H9 (cell line): ENCODE data around the gene TM4SF20. TPM values are rescaled to one million over a fixed set of nuclear protein-coding genes. Genes with fewer than 3 reads are reported as not detected.

Experiments
- DNase-seq: peaks from one replicate; pipeline ENCODE4 v3.0.0-alpha.2; 2017
- H2AFZ ChIP-seq: one replicate; pipeline ENCODE4 v1.6.1; 2013; ENCODE audit warnings: mild to moderate bottlenecking, low read length, control low read depth, moderate library complexity
- H2AK5ac ChIP-seq: 2 replicates; pipeline ENCODE4 v1.6.1; 2013; ENCODE audit warnings: low read length, control low read depth, mixed read lengths; ENCODE audit not compliant: insufficient read length
- H2BK120ac ChIP-seq: one replicate; pipeline ENCODE4 v1.6.1; 2013; ENCODE audit warnings: low read depth, mild to moderate bottlenecking, low read length, control low read depth, inconsistent platforms; ENCODE audit not compliant: poor library complexity, severe bottlenecking
- H2BK12ac ChIP-seq: 2 replicates; pipeline ENCODE4 v1.6.1; 2013; ENCODE audit warnings: low read length, control low read depth, mixed read lengths, low read depth; ENCODE audit not compliant: insufficient read length
- H2BK15ac ChIP-seq: 2 replicates; pipeline ENCODE4 v1.6.1; 2013; ENCODE audit warnings: low read depth, low read length, control low read depth
- H2BK20ac ChIP-seq: one replicate; pipeline ENCODE4 v1.6.1; 2013; ENCODE audit warnings: low read depth, mild to moderate bottlenecking, low read length, control low read depth, inconsistent platforms; ENCODE audit not compliant: poor library complexity, severe bottlenecking
- H2BK5ac ChIP-seq: 2 replicates; pipeline ENCODE4 v1.6.1; 2013; ENCODE audit warnings: low read length, control low read depth, mixed read lengths; ENCODE audit not compliant: insufficient read length
- H3K14ac ChIP-seq: 2 replicates; pipeline ENCODE4 v1.6.1; 2013; ENCODE audit warnings: low read length, control low read depth; ENCODE audit not compliant: insufficient read depth
- H3K18ac ChIP-seq: 2 replicates; pipeline ENCODE4 v1.6.1; 2013; ENCODE audit warnings: low read depth, mild to moderate bottlenecking, mixed read lengths, low read length, control low read depth; ENCODE audit not compliant: insufficient read length
- H3K23ac ChIP-seq: 2 replicates; pipeline ENCODE4 v1.6.1; 2013; ENCODE audit warnings: low read length, control low read depth, mixed read lengths, low read depth; ENCODE audit not compliant: insufficient read length
- H3K23me2 ChIP-seq: 2 replicates; pipeline ENCODE4 v1.6.1; 2013; ENCODE audit warnings: low read depth, mild to moderate bottlenecking, mixed read lengths, low read length, control low read depth; ENCODE audit not compliant: insufficient read length, poor library complexity, severe bottlenecking
- H3K27ac ChIP-seq: 2 replicates; pipeline ENCODE4 v1.5.1; 2013; ENCODE audit warnings: low read length, control low read depth, mixed read lengths, low read depth; ENCODE audit not compliant: insufficient read length
- H3K27me3 ChIP-seq: 2 replicates; pipeline ENCODE4 v1.6.1; 2013; ENCODE audit warnings: low read length, control low read depth, inconsistent platforms; ENCODE audit not compliant: insufficient read depth
- H3K4ac ChIP-seq: 2 replicates; pipeline ENCODE4 v1.6.1; 2013; ENCODE audit warnings: low read depth, mild to moderate bottlenecking, control low read depth, inconsistent platforms, low read length, moderate library complexity
- H3K4me1 ChIP-seq: 2 replicates; pipeline ENCODE4 v1.6.1; 2013; ENCODE audit warnings: low read length, control low read depth, inconsistent platforms; ENCODE audit not compliant: insufficient read depth
- H3K4me2 ChIP-seq: 2 replicates; pipeline ENCODE4 v1.6.1; 2013; ENCODE audit warnings: low read length, control low read depth, mixed read lengths; ENCODE audit not compliant: insufficient read length, insufficient read depth
- H3K56ac ChIP-seq: 2 replicates; pipeline ENCODE4 v1.6.1; 2013; ENCODE audit warnings: low read depth, mild to moderate bottlenecking, mixed read lengths, low read length, control low read depth; ENCODE audit not compliant: insufficient read length
- H3K79me1 ChIP-seq: 2 replicates; pipeline ENCODE4 v1.6.1; 2013; ENCODE audit warnings: low read depth, mild to moderate bottlenecking, moderate library complexity, low read length, control low read depth, inconsistent platforms; ENCODE audit not compliant: insufficient read depth, poor library complexity, severe bottlenecking
- H3K79me2 ChIP-seq: 2 replicates; pipeline ENCODE4 v1.6.1; 2013; ENCODE audit warnings: low read length, control low read depth, inconsistent platforms; ENCODE audit not compliant: insufficient read depth
- H3K9ac ChIP-seq: 2 replicates; pipeline ENCODE4 v1.6.1; 2013; ENCODE audit warnings: low read length, control low read depth, mixed read lengths; ENCODE audit not compliant: insufficient read length; ENCODE audit errors: extremely low read depth
- H3K9me3 ChIP-seq: one replicate; pipeline ENCODE4 v1.6.1; 2013; ENCODE audit warnings: low read depth, low read length, inconsistent platforms; ENCODE audit not compliant: control insufficient read depth
- H3T11ph ChIP-seq: one replicate; pipeline ENCODE4 v1.6.1; 2013; ENCODE audit warnings: mild to moderate bottlenecking, low read length, control low read depth, inconsistent platforms
- H4K20me1 ChIP-seq: one replicate; pipeline ENCODE4 v1.6.1; 2013; ENCODE audit not compliant: control insufficient read depth, insufficient read length, insufficient read depth
- H4K5ac ChIP-seq: 2 replicates; pipeline ENCODE4 v1.6.1; 2013; ENCODE audit warnings: low read depth, mild to moderate bottlenecking, mixed read lengths, low read length, control low read depth; ENCODE audit not compliant: insufficient read length
- H4K8ac ChIP-seq: replicated peaks from 2 replicates; pipeline ENCODE4 v1.6.1; 2013; ENCODE audit warnings: low read length, control low read depth, mixed read lengths, low read depth; ENCODE audit not compliant: insufficient read length
- H4K91ac ChIP-seq: 2 replicates; pipeline ENCODE4 v1.6.1; 2013; ENCODE audit warnings: low read depth, mild to moderate bottlenecking, moderate library complexity, mixed read lengths, low read length, control low read depth; ENCODE audit not compliant: insufficient read length
- H3K27ac Mint-ChIP-seq, 3 experiments: 2 replicates in 2 of 3; 3 replicates in 1 of 3; pipeline ENCODE4 v1.8.0; 2020 to 2021; ENCODE audit warnings: mixed read lengths in 3 of 3, mild to moderate bottlenecking in 1 of 3, moderate library complexity in 1 of 3
- H3K27me3 Mint-ChIP-seq: 2 replicates; pipeline ENCODE4 v1.8.0; 2021; ENCODE audit warnings: low read depth, mild to moderate bottlenecking, moderate library complexity, mixed read lengths
- H3K36me3 Mint-ChIP-seq, 3 experiments: 2 replicates in 2 of 3; 3 replicates in 1 of 3; pipeline ENCODE4 v1.8.0; 2020 to 2021; ENCODE audit warnings: low read depth in 3 of 3, mixed read lengths in 3 of 3; ENCODE audit not compliant: insufficient read depth in 1 of 3
- H3K4me1 Mint-ChIP-seq, 2 experiments: 2 replicates each; pipeline ENCODE4 v1.8.0; 2020; ENCODE audit warnings: mixed read lengths in 2 of 2
- H3K4me3 Mint-ChIP-seq, 2 experiments: 2 replicates in 1 of 2; 3 replicates in 1 of 2; pipeline ENCODE4 v1.8.0; 2020 to 2021; ENCODE audit warnings: mild to moderate bottlenecking in 2 of 2, mixed read lengths in 2 of 2, moderate library complexity in 1 of 2
- H3K9me3 Mint-ChIP-seq, 2 experiments: 2 replicates in 1 of 2; 3 replicates in 1 of 2; pipeline ENCODE4 v1.8.0; 2020; ENCODE audit warnings: mild to moderate bottlenecking in 2 of 2, mixed read lengths in 2 of 2, moderate library complexity in 1 of 2
- CTCF ChIP-seq: fragments of 200-600 bp; sonication (generic); conservative IDR thresholded peaks from 3 replicates; pipeline ENCODE4 v1.8.0; 2021; ENCODE audit warnings: antibody characterized with exemption, mild to moderate bottlenecking
- WGBS: extraction: QIAGEN DNeasy Blood & Tissue Kit; methylation state at CpG from one replicate; pipeline ENCODE4 v1.1.7; 2013; ENCODE audit warnings: missing lambda C conversion rate, low lambda C conversion rate, mixed read lengths; ENCODE audit not compliant: insufficient read length; ENCODE audit errors: extremely low coverage; 5-methylcytosine and 5-hydroxymethylcytosine counted together
- total RNA-seq: library from RNA; stranded (reverse); gene quantifications from 2 replicates; pipeline ENCODE4 v1.2.1, GENCODE V29; 2021

The TM4SF20 gene
- total RNA-seq, 1 experiment from 2014 or later = not detected

- Histone ChIP-seq H3K4ac (no peak overlapping the region), H2AK5ac (no peak overlapping the region), H2AFZ (no peak overlapping the region), H3K4me1 (no peaks in the 10 kb centered on the region), H3K27me3 (no peaks in the 10 kb centered on the region), H2BK5ac (no peak overlapping the region), H2BK12ac (no peak overlapping the region), H4K5ac (no peak overlapping the region), H3K18ac (no peak overlapping the region), H3T11ph (no peak overlapping the region), H3K56ac (no peak overlapping the region), H3K14ac (no peak overlapping the region), H3K23me2 (no peaks in the 10 kb centered on the region), H3K4me2 (no peak overlapping the region), H3K23ac (no peak overlapping the region), H3K9me3 (no peaks in the 10 kb centered on the region), H4K20me1 (no peaks in the 10 kb centered on the region), H2BK20ac (no peak overlapping the region), H3K79me2 (no peaks in the 10 kb centered on the region), H3K79me1 (no peaks in the 10 kb centered on the region), H4K8ac (no peak overlapping the region), H2BK15ac (no peak overlapping the region), H2BK120ac (no peak overlapping the region), H3K27ac (no peak overlapping the region), H3K9ac (no peak overlapping the region), H4K91ac (no peak overlapping the region)
- H3K9me3 Mint-ChIP-seq = no peaks in the 10 kb centered on the region; a peak in 1 of 5 replicates
- H3K4me3 Mint-ChIP-seq = no peak overlapping the region
- no peak for DNase-seq
- no CpG with 5 or more reads among the region's 10 CpGs for WGBS
- H3K36me3 Mint-ChIP-seq = no peaks in the 10 kb centered on the region; a peak in 1 of 7 replicates
- H3K4me1 Mint-ChIP-seq = peaks cover 6 to 10% of the 10 kb centered on the region in 2 experiments
- H3K27ac Mint-ChIP-seq = peak overlapping the region in 2 of 3 experiments; percentile 10 to 16; a peak in 3 of 7 replicates
- TF ChIP-seq CTCF = no peak
- no peaks in the 10 kb centered on the region for H3K27me3 Mint-ChIP-seq
Measured at GRCh38 chr2:227423656-227424499, 44.8 kb upstream of the TM4SF20 start.
